Peyer's patch (tissue), 4 donors: ENCODE measurements around the gene FBN3.

Experiments used
- POLR2A ChIP-seq, 2 donors: fragments of 450-650 bp; IDR thresholded peaks; one replicate each; pipeline ENCODE4 v1.5.1; 2017; ENCODE audit warnings: antibody characterized with exemption in 2 of 2, mild to moderate bottlenecking in 2 of 2, moderate library complexity in 2 of 2
- TF ChIP-seq, protein P1 (sequence below), 6 experiments: fragments of 450-650 bp in 4 of 6; fragments of 200-600 bp in 2 of 6; sonication (generic) in 1 of 6; IDR thresholded peaks; one replicate each; pipeline ENCODE4 v1.5.1; 2017 to 2019; ENCODE audit warnings: antibody characterized with exemption in 6 of 6, mild to moderate bottlenecking in 3 of 6, moderate library complexity in 1 of 6

DNA sequence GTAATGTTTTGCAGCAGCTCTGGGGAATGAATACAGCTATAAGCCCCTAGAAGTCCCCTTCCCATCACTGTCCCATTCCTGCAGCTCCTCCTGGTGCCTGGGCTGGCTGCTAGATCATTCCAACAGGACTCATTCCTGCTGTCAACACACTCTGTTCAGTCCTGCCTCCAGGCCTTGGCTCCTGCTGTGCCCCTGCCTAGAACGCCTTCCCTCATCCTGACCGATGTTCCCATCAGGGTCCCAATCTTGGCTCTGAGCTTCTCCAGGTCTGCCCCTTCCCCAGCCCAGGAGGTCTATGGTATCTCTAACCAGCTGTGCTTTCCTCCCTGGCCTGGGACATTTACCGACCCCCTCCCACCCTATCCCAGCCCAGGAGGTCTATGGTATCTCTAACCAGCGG, 48.1 kb downstream of the FBN3 start:
- TF ChIP-seq, protein P1, sequence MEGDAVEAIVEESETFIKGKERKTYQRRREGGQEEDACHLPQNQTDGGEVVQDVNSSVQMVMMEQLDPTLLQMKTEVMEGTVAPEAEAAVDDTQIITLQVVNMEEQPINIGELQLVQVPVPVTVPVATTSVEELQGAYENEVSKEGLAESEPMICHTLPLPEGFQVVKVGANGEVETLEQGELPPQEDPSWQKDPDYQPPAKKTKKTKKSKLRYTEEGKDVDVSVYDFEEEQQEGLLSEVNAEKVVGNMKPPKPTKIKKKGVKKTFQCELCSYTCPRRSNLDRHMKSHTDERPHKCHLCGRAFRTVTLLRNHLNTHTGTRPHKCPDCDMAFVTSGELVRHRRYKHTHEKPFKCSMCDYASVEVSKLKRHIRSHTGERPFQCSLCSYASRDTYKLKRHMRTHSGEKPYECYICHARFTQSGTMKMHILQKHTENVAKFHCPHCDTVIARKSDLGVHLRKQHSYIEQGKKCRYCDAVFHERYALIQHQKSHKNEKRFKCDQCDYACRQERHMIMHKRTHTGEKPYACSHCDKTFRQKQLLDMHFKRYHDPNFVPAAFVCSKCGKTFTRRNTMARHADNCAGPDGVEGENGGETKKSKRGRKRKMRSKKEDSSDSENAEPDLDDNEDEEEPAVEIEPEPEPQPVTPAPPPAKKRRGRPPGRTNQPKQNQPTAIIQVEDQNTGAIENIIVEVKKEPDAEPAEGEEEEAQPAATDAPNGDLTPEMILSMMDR (IDR thresholded peaks at IDR 0.05) = no peak
- TF ChIP-seq POLR2A (IDR thresholded peaks at IDR 0.05) = no peak
